Subcutaneous abdominal adipose tissue (tissue), 5 donors: ENCODE results near the gene CLDN15.
A peak's percentile ranks its signal among the peaks of the same experiment; 100 is the strongest.

Experiments used
- H3K27ac ChIP-seq: one replicate; pipeline ENCODE4 v1.7.0; 2013; ENCODE audit warnings: low read depth, mild to moderate bottlenecking, inconsistent platforms, low read length, moderate library complexity
- H3K27me3 ChIP-seq, 5 donors: one replicate each; pipeline ENCODE4 v1.7.0; 2013; ENCODE audit warnings: low read length in 5 of 5, inconsistent platforms in 1 of 5; ENCODE audit not compliant: control insufficient read depth in 5 of 5, insufficient read depth in 4 of 5
- H3K36me3 ChIP-seq, 5 donors: one replicate each; pipeline ENCODE4 v1.7.0; 2013; ENCODE audit warnings: low read length in 5 of 5; ENCODE audit not compliant: control insufficient read depth in 5 of 5, insufficient read depth in 5 of 5
- H3K4me1 ChIP-seq, 5 donors: one replicate each; pipeline ENCODE4 v1.7.0; 2013; ENCODE audit warnings: low read length in 5 of 5, mild to moderate bottlenecking in 3 of 5, moderate library complexity in 1 of 5; ENCODE audit not compliant: control insufficient read depth in 5 of 5, insufficient read depth in 5 of 5
- H3K4me3 ChIP-seq, 5 donors: one replicate each; pipeline ENCODE4 v1.7.0; 2013; ENCODE audit warnings: low read length in 5 of 5, low read depth in 1 of 5
- H3K9ac ChIP-seq, 5 donors: one replicate each; pipeline ENCODE4 v1.7.0; 2013; ENCODE audit warnings: low read length in 5 of 5, mild to moderate bottlenecking in 4 of 5, moderate library complexity in 3 of 5
- H3K9me3 ChIP-seq, 5 donors: one replicate each; pipeline ENCODE4 v1.7.0; 2013; ENCODE audit warnings: low read length in 5 of 5; ENCODE audit not compliant: control insufficient read depth in 5 of 5
- donor health status: healthy.
- donor health status: healthy.
- donor health status: healthy.
- donor health status: healthy.
- donor health status: healthy.

Gene CLDN15

GRCh38 chr7:101245147-101245668 is 7.6 kb upstream of the CLDN15 start:
- Histone ChIP-seq H3K9ac (peak overlapping the region in 4 of 5 donors; percentile 83 to 98 (median 94)), H3K36me3 (peaks cover 0 to 23% (median 8%) of the 10 kb centered on the region in 5 donors), H3K4me3 (peak overlapping the region; percentile 86 to 98 (median 89)), H3K4me1 (peaks cover 5 to 50% (median 46%) of the 10 kb centered on the region in 5 donors), H3K27me3 (no peaks in the 10 kb centered on the region), H3K9me3 (no peaks in the 10 kb centered on the region), H3K27ac (peak overlapping the region; percentile 98)

- Histone ChIP-seq H3K4me1 (peaks cover 5 to 55% (median 52%) of the 10 kb centered on the region in 5 donors), H3K4me3 (peak within 1 kb of the TSS; percentile 86 to 98 (median 90)), H3K36me3 (peaks cover 0 to 25% (median 13%) of the 10 kb centered on the region in 5 donors), H3K9me3 (no peaks in the 10 kb centered on the region), H3K27ac (peak within 1 kb of the TSS; percentile 98), H3K27me3 (no peaks in the 10 kb centered on the region), H3K9ac (peak within 1 kb of the TSS; percentile 83 to 98 (median 93))
Measured at GRCh38 chr7:101244375-101245146, 7.0 kb upstream of the CLDN15 start, which contains the start of gene FIS1. Gene FIS1, minus strand, starts transcription at chr7:101245081. Its CDS starts 77 bp downstream, at chr7:101245004.

GRCh38 chr7:101243646-101244374 is 6.2 kb upstream of the CLDN15 start:
- Histone ChIP-seq H3K9ac (peak overlapping the region; percentile 51 to 98 (median 93)), H3K27me3 (no peaks in the 10 kb centered on the region), H3K36me3 (peaks cover 0 to 21% (median 16%) of the 10 kb centered on the region in 5 donors), H3K4me1 (peaks cover 5 to 63% (median 59%) of the 10 kb centered on the region in 5 donors), H3K4me3 (peak overlapping the region; percentile 66 to 98 (median 88)), H3K27ac (peak overlapping the region; percentile 98), H3K9me3 (no peaks in the 10 kb centered on the region)

- H3K4me3 ChIP-seq: no peak overlapping the region
- peaks cover 0 to 21% (median 12%) of the 10 kb centered on the region in 5 donors for H3K36me3 ChIP-seq
- no peak overlapping the region for H3K9ac ChIP-seq
- H3K4me1 ChIP-seq: peaks cover 15 to 83% (median 80%) of the 10 kb centered on the region in 5 donors
- H3K27me3 ChIP-seq: no peaks in the 10 kb centered on the region
- peak overlapping the region; percentile 98 for H3K27ac ChIP-seq
- H3K9me3 ChIP-seq: no peaks in the 10 kb centered on the region
Measured at GRCh38 chr7:101241443-101242349, 4.1 kb upstream of the CLDN15 start.

GRCh38 chr7:101241015-101241363 is 3.4 kb upstream of the CLDN15 start:
- no peaks in the 10 kb centered on the region for H3K9me3 ChIP-seq
- peak overlapping the region in 1 of 5 donors; percentile 15 for H3K4me3 ChIP-seq
- peaks cover 15 to 88% (median 87%) of the 10 kb centered on the region in 5 donors for H3K4me1 ChIP-seq
- peak overlapping the region in 1 of 5 donors; percentile 25 for H3K9ac ChIP-seq
- H3K27me3 ChIP-seq: no peaks in the 10 kb centered on the region
- H3K36me3 ChIP-seq: peaks cover 0 to 24% (median 12%) of the 10 kb centered on the region in 5 donors
- peak overlapping the region; percentile 93 for H3K27ac ChIP-seq

- Histone ChIP-seq H3K4me1 (peaks cover 14 to 87% (median 82%) of the 10 kb centered on the region in 5 donors), H3K4me3 (peak overlapping the region in 1 of 5 donors; percentile 15), H3K9me3 (no peaks in the 10 kb centered on the region), H3K27me3 (no peaks in the 10 kb centered on the region), H3K27ac (peak overlapping the region; percentile 93), H3K36me3 (peaks cover 0 to 29% (median 12%) of the 10 kb centered on the region in 5 donors), H3K9ac (peak overlapping the region in 1 of 5 donors; percentile 25)
Measured at GRCh38 chr7:101240226-101241014, 2.8 kb upstream of the CLDN15 start.

- H3K4me1 ChIP-seq: peaks cover 14 to 85% (median 77%) of the 10 kb centered on the region in 5 donors
- H3K27me3 ChIP-seq: no peaks in the 10 kb centered on the region
- peaks cover 0 to 29% (median 12%) of the 10 kb centered on the region in 5 donors for H3K36me3 ChIP-seq
- H3K9ac ChIP-seq: no peak overlapping the region
- H3K9me3 ChIP-seq: no peaks in the 10 kb centered on the region
- no peak overlapping the region for H3K4me3 ChIP-seq
- peak overlapping the region; percentile 93 for H3K27ac ChIP-seq
Measured at GRCh38 chr7:101239951-101240220, 2.3 kb upstream of the CLDN15 start.

- Histone ChIP-seq H3K4me1 (peaks cover 14 to 83% (median 75%) of the 10 kb centered on the region in 5 donors), H3K27me3 (no peaks in the 10 kb centered on the region), H3K4me3 (peak overlapping the region in 2 of 5 donors; percentile 26 to 31), H3K9me3 (no peaks in the 10 kb centered on the region), H3K36me3 (peaks cover 0 to 29% (median 12%) of the 10 kb centered on the region in 5 donors), H3K9ac (peak overlapping the region in 2 of 5 donors; percentile 12 to 82), H3K27ac (peak overlapping the region; percentile 93)
Measured at GRCh38 chr7:101239191-101239950, 1.8 kb upstream of the CLDN15 start.
